Smooth muscle cell (in vitro differentiated cells): ENCODE data around the gene KLHL22. TPM values are rescaled to one million over a fixed set of nuclear protein-coding genes. Genes with fewer than 3 reads are reported as not detected.

Source experiments
- DNase-seq: peaks from one replicate; lab custom pipeline; 2025; ENCODE audit not compliant: unreplicated experiment; lab: John Stamatoyannopoulos, UW
- H2AFZ ChIP-seq: fragments of 200-600 bp; sonication (generic); 2 replicates; pipeline ENCODE4 v1.6.0; 2016; ENCODE audit warnings: antibody characterized with exemption, low read depth, mild to moderate bottlenecking
- H3F3A ChIP-seq: fragments of 200-600 bp; sonication (generic); 2 replicates; pipeline ENCODE4 v1.6.0; 2017; ENCODE audit warnings: antibody characterized with exemption, low read depth
- H3K27ac ChIP-seq: fragments of 200-600 bp; sonication (generic); 2 replicates; pipeline ENCODE4 v1.5.1; 2016; ENCODE audit warnings: low read depth, mild to moderate bottlenecking
- H3K27me3 ChIP-seq: fragments of 200-600 bp; sonication (generic); 2 replicates; pipeline ENCODE4 v1.6.1; 2016; ENCODE audit warnings: low read depth, mild to moderate bottlenecking
- H3K36me3 ChIP-seq: fragments of 200-600 bp; sonication (generic); 2 replicates; pipeline ENCODE4 v1.5.1; 2016; ENCODE audit warnings: low read depth
- H3K4me1 ChIP-seq: fragments of 200-600 bp; sonication (generic); 2 replicates; pipeline ENCODE4 v1.5.1; 2016; ENCODE audit warnings: low read depth
- H3K4me2 ChIP-seq: fragments of 200-600 bp; sonication (generic); 2 replicates; pipeline ENCODE4 v1.6.0; 2016; ENCODE audit warnings: mild to moderate bottlenecking
- H3K4me3 ChIP-seq: fragments of 200-600 bp; sonication (generic); 2 replicates; pipeline ENCODE4 v1.5.1; 2016; ENCODE audit warnings: mild to moderate bottlenecking
- H3K79me2 ChIP-seq: fragments of 200-600 bp; sonication (generic); 2 replicates; pipeline ENCODE4 v1.6.0; 2016; ENCODE audit warnings: low read depth, mild to moderate bottlenecking
- H3K9ac ChIP-seq: fragments of 200-600 bp; sonication (generic); 2 replicates; pipeline ENCODE4 v1.6.0; 2016; ENCODE audit warnings: low read depth
- H3K9me3 ChIP-seq: fragments of 200-600 bp; sonication (generic); replicated peaks from 2 replicates; pipeline ENCODE4 v1.5.1; 2016; ENCODE audit warnings: low read depth
- H4K20me1 ChIP-seq: fragments of 200-600 bp; sonication (generic); 2 replicates; pipeline ENCODE4 v1.6.0; 2016; ENCODE audit warnings: low read depth
- WGBS: methylation state at CpG from one replicate; pipeline ENCODE4 v1.1.7; 2016; ENCODE audit warnings: low lambda C conversion rate; 5-methylcytosine and 5-hydroxymethylcytosine counted together
- polyA plus RNA-seq: library from polyadenylated mRNA; unstranded; fragments of >200 nt; fragmentation: Nextera tagmentation; extraction: Ambion mirVana; gene quantifications from 2 replicates; pipeline ENCODE4 v1.2.1, GENCODE V29; 2016
- total RNA-seq: library from RNA; depleted of rRNA; stranded (reverse); fragments of >200 nt; gene quantifications from 2 replicates; pipeline ENCODE4 v1.2.3, GENCODE V29; 2014
- TF ChIP-seq, protein P1 (sequence below): fragments of 200-600 bp; sonication (generic); IDR thresholded peaks from 2 replicates; pipeline ENCODE4 v1.5.1; 2017; ENCODE audit warnings: borderline replicate concordance, mild to moderate bottlenecking, antibody characterized with exemption; ENCODE audit not compliant: insufficient read depth, poor library complexity, severe bottlenecking

The KLHL22 gene
- total and polyA plus RNA-seq, 2 experiments from 2014 or later: 17.1 to 27.3 TPM

DNA sequence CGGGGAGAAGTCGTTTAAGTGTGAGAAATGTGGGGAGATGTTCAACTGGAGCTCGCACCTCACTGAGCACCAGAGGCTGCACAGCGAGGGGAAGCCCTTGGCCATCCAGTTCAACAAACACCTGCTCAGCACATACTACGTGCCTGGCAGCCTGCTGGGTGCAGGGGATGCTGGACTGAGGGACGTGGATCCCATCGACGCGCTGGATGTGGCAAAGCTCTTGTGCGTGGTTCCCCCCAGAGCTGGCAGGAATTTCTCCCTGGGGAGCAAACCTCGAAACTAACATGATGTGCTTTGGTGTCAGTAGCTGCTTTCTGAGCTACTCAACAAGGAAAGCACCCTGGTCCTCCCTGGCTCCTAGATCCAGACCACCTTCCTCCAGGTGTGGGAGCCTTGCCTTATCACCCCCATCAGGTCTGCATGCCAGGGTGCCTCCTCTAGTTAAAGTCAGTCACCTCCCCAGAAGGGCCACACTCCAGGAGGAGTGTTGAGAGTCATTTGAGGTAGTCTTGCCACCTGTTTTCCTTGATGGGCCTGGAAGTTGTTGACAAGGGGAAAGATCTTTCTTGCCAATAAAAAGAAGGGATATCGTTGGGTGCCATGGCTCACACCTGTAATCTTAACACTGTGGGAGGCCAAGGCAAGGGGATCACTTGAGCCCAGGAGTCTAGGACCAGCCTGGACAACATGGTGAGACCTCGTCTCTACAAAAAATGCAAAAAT is 88.7 kb downstream of the KLHL22 start:
- no peaks in the 10 kb centered on the region for H3K36me3 ChIP-seq
- no peak overlapping the region for H3K4me2 ChIP-seq
- no peak for DNase-seq
- no peak overlapping the region for H2AFZ ChIP-seq
- no peaks in the 10 kb centered on the region for H3K4me1 ChIP-seq
- H3K27ac ChIP-seq: no peak overlapping the region
- no peak overlapping the region for H3K9ac ChIP-seq
- TF ChIP-seq, protein P1, sequence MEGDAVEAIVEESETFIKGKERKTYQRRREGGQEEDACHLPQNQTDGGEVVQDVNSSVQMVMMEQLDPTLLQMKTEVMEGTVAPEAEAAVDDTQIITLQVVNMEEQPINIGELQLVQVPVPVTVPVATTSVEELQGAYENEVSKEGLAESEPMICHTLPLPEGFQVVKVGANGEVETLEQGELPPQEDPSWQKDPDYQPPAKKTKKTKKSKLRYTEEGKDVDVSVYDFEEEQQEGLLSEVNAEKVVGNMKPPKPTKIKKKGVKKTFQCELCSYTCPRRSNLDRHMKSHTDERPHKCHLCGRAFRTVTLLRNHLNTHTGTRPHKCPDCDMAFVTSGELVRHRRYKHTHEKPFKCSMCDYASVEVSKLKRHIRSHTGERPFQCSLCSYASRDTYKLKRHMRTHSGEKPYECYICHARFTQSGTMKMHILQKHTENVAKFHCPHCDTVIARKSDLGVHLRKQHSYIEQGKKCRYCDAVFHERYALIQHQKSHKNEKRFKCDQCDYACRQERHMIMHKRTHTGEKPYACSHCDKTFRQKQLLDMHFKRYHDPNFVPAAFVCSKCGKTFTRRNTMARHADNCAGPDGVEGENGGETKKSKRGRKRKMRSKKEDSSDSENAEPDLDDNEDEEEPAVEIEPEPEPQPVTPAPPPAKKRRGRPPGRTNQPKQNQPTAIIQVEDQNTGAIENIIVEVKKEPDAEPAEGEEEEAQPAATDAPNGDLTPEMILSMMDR: no peak
- H3K9me3 ChIP-seq: no peaks in the 10 kb centered on the region
- H3K4me3 ChIP-seq: no peak overlapping the region
- no peaks in the 10 kb centered on the region for H3K79me2 ChIP-seq
- no peaks in the 10 kb centered on the region for H3K27me3 ChIP-seq
- WGBS: 98% methylated on average over 13 of the region's 13 CpGs
- H4K20me1 ChIP-seq: no peaks in the 10 kb centered on the region
- H3F3A ChIP-seq: no peaks in the 10 kb centered on the region

DNA sequence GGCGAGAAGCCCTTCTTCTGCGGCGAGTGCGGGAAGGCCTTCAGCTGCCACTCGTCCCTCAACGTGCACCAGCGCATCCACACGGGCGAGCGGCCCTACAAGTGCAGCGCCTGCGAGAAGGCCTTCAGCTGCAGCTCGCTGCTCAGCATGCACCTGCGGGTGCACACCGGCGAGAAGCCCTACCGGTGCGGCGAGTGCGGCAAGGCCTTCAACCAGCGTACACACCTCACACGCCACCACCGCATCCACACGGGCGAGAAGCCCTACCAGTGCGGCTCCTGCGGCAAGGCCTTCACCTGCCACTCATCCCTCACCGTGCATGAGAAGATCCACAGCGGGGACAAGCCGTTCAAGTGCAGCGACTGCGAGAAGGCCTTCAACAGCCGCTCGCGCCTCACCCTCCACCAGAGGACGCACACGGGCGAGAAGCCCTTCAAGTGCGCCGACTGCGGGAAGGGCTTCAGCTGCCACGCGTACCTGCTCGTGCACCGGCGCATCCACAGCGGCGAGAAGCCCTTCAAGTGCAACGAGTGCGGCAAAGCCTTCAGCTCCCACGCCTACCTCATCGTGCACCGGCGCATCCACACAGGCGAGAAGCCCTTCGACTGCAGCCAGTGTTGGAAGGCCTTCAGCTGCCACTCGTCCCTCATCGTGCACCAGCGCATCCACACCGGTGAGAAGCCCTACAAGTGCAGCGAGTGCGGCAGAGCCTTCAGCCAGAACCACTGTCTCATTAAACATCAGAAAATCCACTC is 89.5 kb downstream of the KLHL22 start:
- peaks cover 3% of the 10 kb centered on the region for H4K20me1 ChIP-seq
- H3K27ac ChIP-seq: no peak overlapping the region
- no peaks in the 10 kb centered on the region for H3K27me3 ChIP-seq
- no peak for DNase-seq
- TF ChIP-seq, protein P1: no peak
- H2AFZ ChIP-seq: no peak overlapping the region
- no peak overlapping the region for H3K4me2 ChIP-seq
- no peaks in the 10 kb centered on the region for H3K9me3 ChIP-seq
- no peaks in the 10 kb centered on the region for H3K4me1 ChIP-seq
- H3K36me3 ChIP-seq: no peaks in the 10 kb centered on the region
- H3K79me2 ChIP-seq: no peaks in the 10 kb centered on the region
- 98% methylated on average over 61 of the region's 62 CpGs for WGBS
- no peak overlapping the region for H3K9ac ChIP-seq
- H3K4me3 ChIP-seq: no peak overlapping the region
- H3F3A ChIP-seq: no peaks in the 10 kb centered on the region

DNA sequence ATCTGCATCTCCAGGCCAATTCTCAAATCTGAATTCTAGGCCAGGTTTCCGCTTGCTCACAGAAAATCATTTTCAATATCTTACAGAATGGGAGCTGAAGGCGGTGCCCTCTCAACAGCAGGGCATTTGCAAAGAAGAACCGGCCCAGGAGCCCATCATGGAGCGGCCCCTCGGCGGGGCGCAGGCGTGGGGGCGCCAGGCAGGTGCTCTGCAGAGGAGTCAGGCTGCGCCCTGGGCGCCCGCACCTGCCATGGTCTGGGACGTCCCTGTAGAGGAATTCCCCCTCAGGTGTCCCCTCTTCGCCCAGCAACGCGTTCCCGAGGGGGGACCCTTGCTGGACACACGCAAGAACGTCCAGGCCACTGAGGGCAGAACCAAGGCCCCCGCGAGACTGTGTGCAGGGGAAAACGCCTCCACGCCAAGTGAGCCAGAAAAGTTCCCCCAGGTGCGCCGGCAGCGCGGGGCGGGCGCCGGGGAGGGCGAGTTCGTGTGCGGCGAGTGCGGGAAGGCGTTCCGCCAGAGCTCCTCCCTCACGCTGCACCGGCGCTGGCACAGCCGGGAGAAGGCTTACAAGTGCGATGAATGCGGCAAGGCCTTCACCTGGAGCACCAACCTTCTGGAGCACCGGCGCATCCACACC is 90.2 kb downstream of the KLHL22 start:
- Histone ChIP-seq H3K27ac (no peak overlapping the region), H4K20me1 (peaks cover 10% of the 10 kb centered on the region), H3F3A (no peaks in the 10 kb centered on the region), H3K4me3 (no peak overlapping the region), H2AFZ (no peak overlapping the region), H3K36me3 (no peaks in the 10 kb centered on the region), H3K4me2 (no peak overlapping the region), H3K4me1 (no peaks in the 10 kb centered on the region), H3K9ac (no peak overlapping the region), H3K79me2 (no peaks in the 10 kb centered on the region), H3K9me3 (no peaks in the 10 kb centered on the region), H3K27me3 (no peaks in the 10 kb centered on the region)
- WGBS: 99% methylated on average over 44 of the region's 45 CpGs
- DNase-seq: no peak
- TF ChIP-seq, protein P1: no peak
